Measurements from ENCODE around the gene PEAK1.
"Not testable (repeated sequence)": the region's sequence is repeated elsewhere in the genome, so short reads cannot be mapped to it uniquely, and the experiment has no call there.

PEAK1 gene

DNA sequence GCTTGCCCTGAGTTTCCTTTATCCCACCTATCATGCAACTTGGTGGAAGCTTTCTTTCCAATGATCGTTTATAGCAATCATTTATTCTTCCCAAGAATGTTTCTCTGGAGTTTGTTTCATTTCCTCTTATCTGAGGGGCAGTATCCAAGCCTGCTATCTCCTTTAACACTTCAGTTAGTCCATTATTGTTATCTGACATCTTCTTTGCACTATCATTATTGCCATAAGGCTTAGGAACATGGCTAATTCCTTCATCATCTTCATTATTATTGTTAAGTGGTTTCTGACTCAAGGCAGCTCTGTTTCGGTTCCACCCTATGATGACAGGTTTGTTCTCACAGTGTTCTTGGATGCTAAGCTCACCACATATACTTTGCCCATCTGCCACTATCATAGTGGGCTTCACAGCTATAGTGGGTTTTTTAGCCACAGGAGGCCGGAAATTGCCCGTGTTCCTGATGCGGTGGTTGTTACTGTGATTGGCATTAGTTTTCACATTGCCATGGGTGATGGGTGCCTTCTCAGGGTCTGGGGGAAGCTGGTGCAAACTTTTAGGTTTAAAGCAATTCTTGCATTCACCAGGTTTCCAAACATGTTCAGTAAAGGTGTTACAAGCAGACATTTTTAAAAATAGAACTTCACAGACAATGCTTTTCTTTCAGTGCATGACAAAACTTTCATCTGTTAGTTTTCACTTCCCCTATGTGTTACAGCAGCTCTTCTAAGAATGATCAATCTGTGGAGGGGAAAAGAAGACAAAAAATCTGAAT, 238.4 kb downstream of the PEAK1 start:
- peak; percentile 80 to 85 for ATAC-seq (replicated peaks)
- peaks cover 12 to 17% of the 10 kb centered on the region in 2 donors for H3K36me3 Mint-ChIP-seq
- H3K9me3 Mint-ChIP-seq, result no peaks in the 10 kb centered on the region
- peak overlapping the region; percentile 93 for H3K27ac Mint-ChIP-seq
- no peak for DNase-seq
- H3K4me3 Mint-ChIP-seq, result peak overlapping the region; percentile 59 to 70
- no peaks in the 10 kb centered on the region for H3K27me3 Mint-ChIP-seq
- H3K4me1 Mint-ChIP-seq, result peaks cover 43 to 70% of the 10 kb centered on the region in 2 donors

- Mint-ChIP-seq H3K27ac (peak overlapping the region; percentile 93), H3K27me3 (no peaks in the 10 kb centered on the region), H3K4me3 (peak overlapping the region; percentile 59 to 70), H3K36me3 (peaks cover 12 to 17% of the 10 kb centered on the region in 2 donors), H3K9me3 (no peaks in the 10 kb centered on the region), H3K4me1 (peaks cover 43 to 69% of the 10 kb centered on the region in 2 donors)
- no peak for DNase-seq
- ATAC-seq (replicated peaks), result no peak
These were observed 239.1 kb downstream of the PEAK1 start for GRCh38 chr15:77180757-77181156.

DNA sequence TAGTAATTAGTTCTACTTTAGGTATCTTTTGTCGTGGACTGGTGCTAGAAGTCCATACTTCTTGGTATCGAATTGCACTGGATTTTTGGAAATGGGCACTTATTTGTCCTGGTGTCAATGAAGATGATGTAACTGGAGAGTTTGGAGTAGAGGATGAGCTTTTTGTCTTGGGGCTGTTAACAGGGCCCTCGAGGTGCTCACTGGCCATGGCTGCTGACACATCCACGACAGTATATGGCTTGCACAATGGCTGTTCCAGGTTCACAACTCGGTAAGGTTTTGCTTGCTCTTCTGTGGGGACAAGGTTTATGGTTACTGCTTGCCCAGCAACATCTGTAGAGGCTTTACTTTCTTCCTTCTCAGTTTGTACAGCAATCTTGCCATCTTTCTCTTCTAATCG, 239.6 kb downstream of the PEAK1 start:
- peaks cover 39 to 64% of the 10 kb centered on the region in 2 donors for H3K4me1 Mint-ChIP-seq
- no peaks in the 10 kb centered on the region for H3K27me3 Mint-ChIP-seq
- DNase-seq (no peak), ATAC-seq (replicated peaks) (no peak)
- no peaks in the 10 kb centered on the region for H3K9me3 Mint-ChIP-seq
- peak overlapping the region; percentile 93 for H3K27ac Mint-ChIP-seq
- peak overlapping the region in 1 of 2 donors; percentile 27 for H3K4me3 Mint-ChIP-seq
- H3K36me3 Mint-ChIP-seq, result peaks cover 12 to 17% of the 10 kb centered on the region in 2 donors

- H3K27me3 Mint-ChIP-seq, result no peaks in the 10 kb centered on the region
- DNase-seq (no peak), ATAC-seq (replicated peaks) (peak; percentile 27 to 49)
- H3K27ac Mint-ChIP-seq, result peak overlapping the region; percentile 93
- H3K36me3 Mint-ChIP-seq, result peaks cover 12 to 17% of the 10 kb centered on the region in 2 donors
- H3K9me3 Mint-ChIP-seq, result no peaks in the 10 kb centered on the region
- peaks cover 34 to 57% of the 10 kb centered on the region in 2 donors for H3K4me1 Mint-ChIP-seq
- peak overlapping the region; percentile 27 to 46 for H3K4me3 Mint-ChIP-seq
These were observed 240.3 kb downstream of the PEAK1 start for GRCh38 chr15:77179541-77179998.

DNA sequence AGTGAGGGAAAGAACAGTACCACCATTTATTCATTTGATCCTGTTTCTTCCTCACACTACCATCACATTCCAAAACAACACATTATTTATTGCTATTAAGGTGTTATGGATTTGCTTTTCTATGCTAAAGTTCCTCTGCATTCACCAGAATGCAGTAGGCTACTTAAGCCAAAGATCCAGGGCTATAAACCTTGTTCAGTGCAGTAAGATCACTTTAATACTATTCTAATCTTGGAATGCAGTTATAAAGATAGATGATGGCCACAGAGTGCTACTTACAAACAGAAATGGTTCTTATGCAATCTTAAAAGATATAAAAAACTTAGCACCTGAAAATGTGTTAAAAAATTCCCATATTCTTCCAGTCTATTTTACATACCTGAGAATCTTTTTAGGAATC, 241.5 kb downstream of the PEAK1 start:
- no peak for ATAC-seq (replicated peaks)
- peaks cover 15 to 17% of the 10 kb centered on the region in 2 donors for H3K36me3 Mint-ChIP-seq
- no peak overlapping the region for H3K27ac Mint-ChIP-seq
- no peak for DNase-seq
- H3K27me3 Mint-ChIP-seq, result no peaks in the 10 kb centered on the region
- peaks cover 34 to 55% of the 10 kb centered on the region in 2 donors for H3K4me1 Mint-ChIP-seq
- no peak overlapping the region for H3K4me3 Mint-ChIP-seq
- no peaks in the 10 kb centered on the region for H3K9me3 Mint-ChIP-seq

- not testable (repeated sequence) for H3K4me3 Mint-ChIP-seq, H3K9me3 Mint-ChIP-seq
- H3K36me3 Mint-ChIP-seq, result peaks cover 14 to 15% of the 10 kb centered on the region in 2 donors
These were observed 243.8 kb downstream of the PEAK1 start for GRCh38 chr15:77176148-77176547.

DNA sequence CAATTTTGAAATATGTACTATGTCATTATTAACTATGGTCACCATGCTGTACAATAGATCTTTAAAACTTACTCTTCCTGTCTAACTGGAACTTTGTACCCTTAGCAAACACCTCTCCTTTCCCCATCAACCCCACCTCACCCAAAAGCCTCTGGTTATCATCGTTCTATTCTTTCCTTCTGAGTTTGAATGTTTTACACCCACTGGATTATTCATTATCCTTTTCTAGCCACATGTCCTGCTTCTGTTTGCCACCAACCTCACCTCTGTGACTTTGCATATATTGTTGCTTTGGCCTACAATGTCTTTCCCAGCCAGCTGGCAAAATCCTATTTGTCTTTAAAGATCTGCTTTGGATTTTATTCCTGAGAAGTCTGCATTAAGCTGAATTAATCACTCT, 246.4 kb downstream of the PEAK1 start:
- peaks cover 0 to under 1% of the 10 kb centered on the region in 2 donors for H3K9me3 Mint-ChIP-seq
- DNase-seq, result no peak
- no peak for ATAC-seq (replicated peaks)

More at GRCh38 chr15:77176148-77176547, 243.8 kb downstream of the PEAK1 start:
- H3K4me1 Mint-ChIP-seq, result peaks cover 24 to 40% of the 10 kb centered on the region in 2 donors
- not testable (repeated sequence) for DNase-seq; H3K27ac Mint-ChIP-seq; ATAC-seq (replicated peaks); H3K27me3 Mint-ChIP-seq

GRCh38 chr15:77171221-77171967, 248.5 kb downstream of the PEAK1 start:
- no peaks in the 10 kb centered on the region for H3K27me3 Mint-ChIP-seq
- ATAC-seq (replicated peaks) (no peak), DNase-seq (no peak)
- H3K27ac Mint-ChIP-seq, result no peak overlapping the region
- peaks cover 11 to 20% of the 10 kb centered on the region in 2 donors for H3K4me1 Mint-ChIP-seq
- H3K36me3 Mint-ChIP-seq, result peaks cover 4 to 15% of the 10 kb centered on the region in 2 donors
- peaks cover 0 to 2% of the 10 kb centered on the region in 2 donors for H3K9me3 Mint-ChIP-seq
- H3K4me3 Mint-ChIP-seq, result no peak overlapping the region

More for the DNA sequence above, 246.4 kb downstream of the PEAK1 start:
- Mint-ChIP-seq H3K27ac (no peak overlapping the region), H3K4me1 (peaks cover 7 to 19% of the 10 kb centered on the region in 2 donors), H3K36me3 (peaks cover 5 to 15% of the 10 kb centered on the region in 2 donors), H3K4me3 (no peak overlapping the region), H3K27me3 (no peaks in the 10 kb centered on the region)

DNA sequence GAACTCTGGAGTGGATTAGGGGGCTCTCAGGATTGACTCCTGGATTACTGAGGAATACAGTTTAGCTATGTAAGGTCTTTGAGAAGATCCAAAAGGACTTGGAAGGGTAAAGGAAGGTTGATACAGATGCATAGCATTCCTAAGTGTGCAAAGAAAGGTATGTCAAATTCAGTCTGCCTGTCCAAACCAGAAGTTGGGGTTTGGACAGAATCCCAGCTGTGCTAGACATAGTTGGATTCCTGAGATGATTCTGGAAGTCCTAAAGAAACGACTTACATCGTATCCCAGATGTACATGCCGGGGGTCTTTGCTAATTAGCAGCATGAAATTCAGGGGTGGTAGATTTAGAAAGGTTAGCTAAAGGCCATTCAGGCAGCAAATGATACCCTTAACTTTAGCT, 251.3 kb downstream of the PEAK1 start:
- ATAC-seq (replicated peaks) (no peak), DNase-seq (no peak)
- no peak overlapping the region for H3K27ac Mint-ChIP-seq
- no peak overlapping the region for H3K4me3 Mint-ChIP-seq
- no peaks in the 10 kb centered on the region for H3K27me3 Mint-ChIP-seq
- H3K36me3 Mint-ChIP-seq, result peaks cover 4 to 22% of the 10 kb centered on the region in 2 donors
- peaks cover 18 to 27% of the 10 kb centered on the region in 2 donors for H3K4me1 Mint-ChIP-seq
- peaks cover 0 to 2% of the 10 kb centered on the region in 2 donors for H3K9me3 Mint-ChIP-seq

DNA sequence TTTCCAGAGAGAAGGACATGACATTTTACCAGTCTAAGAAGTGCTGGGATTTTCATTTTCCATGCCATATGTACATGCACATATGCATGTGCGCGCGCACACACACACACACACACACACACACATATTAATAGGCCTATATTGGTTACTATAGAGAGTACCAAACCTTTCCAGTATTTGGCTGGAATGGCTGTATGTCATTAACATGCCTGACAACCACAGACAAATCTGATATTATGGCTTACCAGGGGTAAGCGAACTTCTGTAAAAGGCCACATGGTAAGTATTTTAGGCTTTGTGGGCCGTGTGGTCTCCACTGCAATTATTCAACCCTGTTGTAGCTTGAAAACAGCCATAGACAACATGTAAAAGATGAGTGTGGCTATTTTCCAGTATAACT, 251.8 kb downstream of the PEAK1 start:
- ATAC-seq (replicated peaks) (no peak), DNase-seq (no peak)
- H3K27me3 Mint-ChIP-seq, result no peaks in the 10 kb centered on the region
- peaks cover 5 to 18% of the 10 kb centered on the region in 2 donors for H3K36me3 Mint-ChIP-seq
- peaks cover 0 to 2% of the 10 kb centered on the region in 2 donors for H3K9me3 Mint-ChIP-seq
- H3K4me1 Mint-ChIP-seq, result peaks cover 20 to 28% of the 10 kb centered on the region in 2 donors
- no peak overlapping the region for H3K27ac Mint-ChIP-seq
- no peak overlapping the region for H3K4me3 Mint-ChIP-seq

GRCh38 chr15:77167406-77167805, 252.5 kb downstream of the PEAK1 start:
- H3K27ac Mint-ChIP-seq, result no peak overlapping the region

DNA sequence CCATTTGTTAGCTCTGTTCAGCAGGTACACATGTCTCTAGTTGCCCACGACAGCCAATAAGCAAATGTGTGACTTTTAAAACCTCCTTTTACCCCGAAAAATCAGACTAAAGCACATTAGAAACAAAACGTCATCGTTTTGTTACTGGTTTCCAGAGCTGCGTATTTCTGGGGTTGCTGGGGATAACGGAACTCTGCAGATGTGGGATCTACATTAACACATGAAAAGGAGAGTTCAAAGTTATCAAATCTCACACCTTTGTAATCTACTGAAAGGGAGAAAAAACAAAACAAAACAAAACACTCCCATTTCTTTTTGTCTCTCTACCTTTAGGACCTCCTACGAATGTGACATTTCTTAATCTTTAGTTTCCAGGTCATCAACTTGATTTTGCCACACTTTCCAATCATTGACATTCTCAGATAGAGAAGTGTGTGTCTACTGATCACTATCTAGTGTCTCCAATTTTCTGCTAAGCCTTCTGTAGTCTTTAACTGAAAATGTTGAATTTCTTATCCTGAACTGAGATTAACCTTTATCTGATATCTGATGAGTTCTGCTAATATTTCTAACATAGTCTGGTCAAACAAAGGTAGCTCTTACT, 256.0 kb downstream of the PEAK1 start:
- H3K4me1 Mint-ChIP-seq, result peaks cover 30 to 57% of the 10 kb centered on the region in 2 donors
- H3K27ac Mint-ChIP-seq, result no peak overlapping the region
- no peak for DNase-seq

More at GRCh38 chr15:77167406-77167805, 252.5 kb downstream of the PEAK1 start:
- H3K9me3 Mint-ChIP-seq, result peaks cover 0 to 2% of the 10 kb centered on the region in 2 donors
- peaks cover 22 to 33% of the 10 kb centered on the region in 2 donors for H3K4me1 Mint-ChIP-seq
- DNase-seq (no peak), ATAC-seq (replicated peaks) (no peak)
- H3K4me3 Mint-ChIP-seq, result no peak overlapping the region
- peaks cover 5 to 18% of the 10 kb centered on the region in 2 donors for H3K36me3 Mint-ChIP-seq
- no peaks in the 10 kb centered on the region for H3K27me3 Mint-ChIP-seq

GRCh38 chr15:77162872-77163633, 256.9 kb downstream of the PEAK1 start:
- Mint-ChIP-seq H3K9me3 (no peaks in the 10 kb centered on the region), H3K4me3 (no peak overlapping the region), H3K27ac (no peak overlapping the region), H3K4me1 (peaks cover 28 to 57% of the 10 kb centered on the region in 2 donors), H3K36me3 (peaks cover 1 to 11% of the 10 kb centered on the region in 2 donors), H3K27me3 (no peaks in the 10 kb centered on the region)
- peak; percentile 48 to 52 for ATAC-seq (replicated peaks)
- DNase-seq, result no peak

More for the DNA sequence above, 256.0 kb downstream of the PEAK1 start:
- no peak for ATAC-seq (replicated peaks)
- Mint-ChIP-seq H3K27me3 (no peaks in the 10 kb centered on the region), H3K4me3 (no peak overlapping the region), H3K36me3 (peaks cover 5 to 13% of the 10 kb centered on the region in 2 donors), H3K9me3 (peaks cover 0 to 2% of the 10 kb centered on the region in 2 donors)
